H9 (cell line): ENCODE results near the gene IRF2. TPM values are rescaled to one million over a fixed set of nuclear protein-coding genes. Genes with fewer than 3 reads are reported as not detected.
A peak's percentile ranks its signal among the peaks of the same experiment; 100 is the strongest.

Experiments used
- DNase-seq: peaks from one replicate; pipeline ENCODE4 v3.0.0-alpha.2; 2017
- H2AFZ ChIP-seq: one replicate; pipeline ENCODE4 v1.6.1; 2013; ENCODE audit warnings: mild to moderate bottlenecking, low read length, control low read depth, moderate library complexity
- H2AK5ac ChIP-seq: 2 replicates; pipeline ENCODE4 v1.6.1; 2013; ENCODE audit warnings: low read length, control low read depth, mixed read lengths; ENCODE audit not compliant: insufficient read length
- H2BK120ac ChIP-seq: one replicate; pipeline ENCODE4 v1.6.1; 2013; ENCODE audit warnings: low read depth, mild to moderate bottlenecking, low read length, control low read depth, inconsistent platforms; ENCODE audit not compliant: poor library complexity, severe bottlenecking
- H2BK12ac ChIP-seq: 2 replicates; pipeline ENCODE4 v1.6.1; 2013; ENCODE audit warnings: low read length, control low read depth, mixed read lengths, low read depth; ENCODE audit not compliant: insufficient read length
- H2BK15ac ChIP-seq: 2 replicates; pipeline ENCODE4 v1.6.1; 2013; ENCODE audit warnings: low read depth, low read length, control low read depth
- H2BK20ac ChIP-seq: one replicate; pipeline ENCODE4 v1.6.1; 2013; ENCODE audit warnings: low read depth, mild to moderate bottlenecking, low read length, control low read depth, inconsistent platforms; ENCODE audit not compliant: poor library complexity, severe bottlenecking
- H2BK5ac ChIP-seq: 2 replicates; pipeline ENCODE4 v1.6.1; 2013; ENCODE audit warnings: low read length, control low read depth, mixed read lengths; ENCODE audit not compliant: insufficient read length
- H3K14ac ChIP-seq: 2 replicates; pipeline ENCODE4 v1.6.1; 2013; ENCODE audit warnings: low read length, control low read depth; ENCODE audit not compliant: insufficient read depth
- H3K18ac ChIP-seq: 2 replicates; pipeline ENCODE4 v1.6.1; 2013; ENCODE audit warnings: low read depth, mild to moderate bottlenecking, mixed read lengths, low read length, control low read depth; ENCODE audit not compliant: insufficient read length
- H3K23ac ChIP-seq: 2 replicates; pipeline ENCODE4 v1.6.1; 2013; ENCODE audit warnings: low read length, control low read depth, mixed read lengths, low read depth; ENCODE audit not compliant: insufficient read length
- H3K23me2 ChIP-seq: 2 replicates; pipeline ENCODE4 v1.6.1; 2013; ENCODE audit warnings: low read depth, mild to moderate bottlenecking, mixed read lengths, low read length, control low read depth; ENCODE audit not compliant: insufficient read length, poor library complexity, severe bottlenecking
- H3K27ac ChIP-seq: 2 replicates; pipeline ENCODE4 v1.5.1; 2013; ENCODE audit warnings: low read length, control low read depth, mixed read lengths, low read depth; ENCODE audit not compliant: insufficient read length
- H3K27me3 ChIP-seq: 2 replicates; pipeline ENCODE4 v1.6.1; 2013; ENCODE audit warnings: low read length, control low read depth, inconsistent platforms; ENCODE audit not compliant: insufficient read depth
- H3K4ac ChIP-seq: 2 replicates; pipeline ENCODE4 v1.6.1; 2013; ENCODE audit warnings: low read depth, mild to moderate bottlenecking, control low read depth, inconsistent platforms, low read length, moderate library complexity
- H3K4me1 ChIP-seq: 2 replicates; pipeline ENCODE4 v1.6.1; 2013; ENCODE audit warnings: low read length, control low read depth, inconsistent platforms; ENCODE audit not compliant: insufficient read depth
- H3K4me2 ChIP-seq: 2 replicates; pipeline ENCODE4 v1.6.1; 2013; ENCODE audit warnings: low read length, control low read depth, mixed read lengths; ENCODE audit not compliant: insufficient read length, insufficient read depth
- H3K56ac ChIP-seq: 2 replicates; pipeline ENCODE4 v1.6.1; 2013; ENCODE audit warnings: low read depth, mild to moderate bottlenecking, mixed read lengths, low read length, control low read depth; ENCODE audit not compliant: insufficient read length
- H3K79me1 ChIP-seq: 2 replicates; pipeline ENCODE4 v1.6.1; 2013; ENCODE audit warnings: low read depth, mild to moderate bottlenecking, moderate library complexity, low read length, control low read depth, inconsistent platforms; ENCODE audit not compliant: insufficient read depth, poor library complexity, severe bottlenecking
- H3K79me2 ChIP-seq: 2 replicates; pipeline ENCODE4 v1.6.1; 2013; ENCODE audit warnings: low read length, control low read depth, inconsistent platforms; ENCODE audit not compliant: insufficient read depth
- H3K9ac ChIP-seq: 2 replicates; pipeline ENCODE4 v1.6.1; 2013; ENCODE audit warnings: low read length, control low read depth, mixed read lengths; ENCODE audit not compliant: insufficient read length; ENCODE audit errors: extremely low read depth
- H3K9me3 ChIP-seq: one replicate; pipeline ENCODE4 v1.6.1; 2013; ENCODE audit warnings: low read depth, low read length, inconsistent platforms; ENCODE audit not compliant: control insufficient read depth
- H3T11ph ChIP-seq: one replicate; pipeline ENCODE4 v1.6.1; 2013; ENCODE audit warnings: mild to moderate bottlenecking, low read length, control low read depth, inconsistent platforms
- H4K20me1 ChIP-seq: one replicate; pipeline ENCODE4 v1.6.1; 2013; ENCODE audit not compliant: control insufficient read depth, insufficient read length, insufficient read depth
- H4K5ac ChIP-seq: 2 replicates; pipeline ENCODE4 v1.6.1; 2013; ENCODE audit warnings: low read depth, mild to moderate bottlenecking, mixed read lengths, low read length, control low read depth; ENCODE audit not compliant: insufficient read length
- H4K8ac ChIP-seq: replicated peaks from 2 replicates; pipeline ENCODE4 v1.6.1; 2013; ENCODE audit warnings: low read length, control low read depth, mixed read lengths, low read depth; ENCODE audit not compliant: insufficient read length
- H4K91ac ChIP-seq: 2 replicates; pipeline ENCODE4 v1.6.1; 2013; ENCODE audit warnings: low read depth, mild to moderate bottlenecking, moderate library complexity, mixed read lengths, low read length, control low read depth; ENCODE audit not compliant: insufficient read length
- H3K27ac Mint-ChIP-seq, 3 experiments: 2 replicates in 2 of 3; 3 replicates in 1 of 3; pipeline ENCODE4 v1.8.0; 2020 to 2021; ENCODE audit warnings: mixed read lengths in 3 of 3, mild to moderate bottlenecking in 1 of 3, moderate library complexity in 1 of 3
- H3K27me3 Mint-ChIP-seq: 2 replicates; pipeline ENCODE4 v1.8.0; 2021; ENCODE audit warnings: low read depth, mild to moderate bottlenecking, moderate library complexity, mixed read lengths
- H3K36me3 Mint-ChIP-seq, 3 experiments: 2 replicates in 2 of 3; 3 replicates in 1 of 3; pipeline ENCODE4 v1.8.0; 2020 to 2021; ENCODE audit warnings: low read depth in 3 of 3, mixed read lengths in 3 of 3; ENCODE audit not compliant: insufficient read depth in 1 of 3
- H3K4me1 Mint-ChIP-seq, 2 experiments: 2 replicates each; pipeline ENCODE4 v1.8.0; 2020; ENCODE audit warnings: mixed read lengths in 2 of 2
- H3K4me3 Mint-ChIP-seq, 2 experiments: 2 replicates in 1 of 2; 3 replicates in 1 of 2; pipeline ENCODE4 v1.8.0; 2020 to 2021; ENCODE audit warnings: mild to moderate bottlenecking in 2 of 2, mixed read lengths in 2 of 2, moderate library complexity in 1 of 2
- H3K9me3 Mint-ChIP-seq, 2 experiments: 2 replicates in 1 of 2; 3 replicates in 1 of 2; pipeline ENCODE4 v1.8.0; 2020; ENCODE audit warnings: mild to moderate bottlenecking in 2 of 2, mixed read lengths in 2 of 2, moderate library complexity in 1 of 2
- CTCF ChIP-seq: fragments of 200-600 bp; sonication (generic); conservative IDR thresholded peaks from 3 replicates; pipeline ENCODE4 v1.8.0; 2021; ENCODE audit warnings: antibody characterized with exemption, mild to moderate bottlenecking
- WGBS: extraction: QIAGEN DNeasy Blood & Tissue Kit; methylation state at CpG from one replicate; pipeline ENCODE4 v1.1.7; 2013; ENCODE audit warnings: missing lambda C conversion rate, low lambda C conversion rate, mixed read lengths; ENCODE audit not compliant: insufficient read length; ENCODE audit errors: extremely low coverage; 5-methylcytosine and 5-hydroxymethylcytosine counted together
- total RNA-seq: library from RNA; stranded (reverse); gene quantifications from 2 replicates; pipeline ENCODE4 v1.2.1, GENCODE V29; 2021

IRF2 gene
- total RNA-seq, 1 experiment from 2014 or later, result 13.5 TPM

- H3K79me2 ChIP-seq, result no peaks in the 10 kb centered on the region
- no peaks in the 10 kb centered on the region for H3K23me2 ChIP-seq
- no peak overlapping the region for H3K9ac ChIP-seq
- Mint-ChIP-seq H3K36me3 (peaks cover 16 to 48% (median 30%) of the 10 kb centered on the region in 3 experiments), H3K27ac (peak overlapping the region in 1 of 3 experiments; percentile 32; a peak in 2 of 7 replicates), H3K9me3 (no peaks in the 10 kb centered on the region; a peak in 1 of 5 replicates), H3K27me3 (no peaks in the 10 kb centered on the region; the same call in 1 of the 2 replicates), H3K4me3 (no peak overlapping the region), H3K4me1 (peaks cover 43 to 46% of the 10 kb centered on the region in 2 experiments)
- DNase-seq, result no peak
- H3K14ac ChIP-seq, result no peak overlapping the region
- H3K18ac ChIP-seq, result no peak overlapping the region
- H3K79me1 ChIP-seq, result no peaks in the 10 kb centered on the region
- no peaks in the 10 kb centered on the region for H3K9me3 ChIP-seq
- WGBS, result no CpG with 5 or more reads among the region's 24 CpGs
- no peak overlapping the region for H3K23ac ChIP-seq
- H2AFZ ChIP-seq, result no peak overlapping the region
- H3K27me3 ChIP-seq, result no peaks in the 10 kb centered on the region
- no peak for TF ChIP-seq CTCF
- H3K56ac ChIP-seq, result no peak overlapping the region
- H3K4me2 ChIP-seq, result no peak overlapping the region
- H3K27ac ChIP-seq, result no peak overlapping the region
- H2BK12ac ChIP-seq, result no peak overlapping the region
- no peak overlapping the region for H4K8ac ChIP-seq
- peaks cover 8% of the 10 kb centered on the region; the same call in 1 of the 2 replicates for H3K4me1 ChIP-seq
- H3K4ac ChIP-seq, result no peak overlapping the region
- no peak overlapping the region for H2BK120ac ChIP-seq
- H3T11ph ChIP-seq, result no peak overlapping the region
- no peak overlapping the region for H4K91ac ChIP-seq
- no peaks in the 10 kb centered on the region for H4K20me1 ChIP-seq
- no peak overlapping the region for H2AK5ac ChIP-seq
- H2BK5ac ChIP-seq, result no peak overlapping the region
- H4K5ac ChIP-seq, result no peak overlapping the region
- H2BK20ac ChIP-seq, result no peak overlapping the region
- H2BK15ac ChIP-seq, result peak overlapping the region; percentile 59; the same call in 1 of the 2 replicates
These were observed 75.4 kb downstream of the IRF2 start for GRCh38 chr4:184398741-184399511.
